ENCODE data around the gene EIF3L. TPM values are rescaled to one million over a fixed set of nuclear protein-coding genes. Genes with fewer than 3 reads are reported as not detected.

The EIF3L gene
- total RNA-seq, 1 donor from 2014 or later = 325 TPM

GRCh38 chr22:37846433-37846832, 2.8 kb upstream of the EIF3L start:
- Mint-ChIP-seq H3K4me3 (ENCODE audit: unreplicated experiment) (no peak overlapping the region), H3K4me1 (ENCODE audit: low read depth) (peaks cover 44% of the 10 kb centered on the region), H3K27ac (ENCODE audit: unreplicated experiment) (no peak overlapping the region), H3K36me3 (ENCODE audit: low read depth) (peaks cover 1% of the 10 kb centered on the region), H3K27me3 (ENCODE audit: low read depth) (no peaks in the 10 kb centered on the region), H3K9me3 (ENCODE audit: low read depth) (peaks cover 3% of the 10 kb centered on the region)
- TF ChIP-seq CTCF (IDR thresholded peaks at IDR 0.05) = no peak
- no peak for DNase-seq (ENCODE audit: low spot score)

- TF ChIP-seq CTCF (IDR thresholded peaks at IDR 0.05) = no peak
- peaks cover 29% of the 10 kb centered on the region for H3K4me1 Mint-ChIP-seq (ENCODE audit: low read depth)
- H3K27ac Mint-ChIP-seq (ENCODE audit: unreplicated experiment) = peak overlapping the region; percentile 99
- H3K27me3 Mint-ChIP-seq (ENCODE audit: low read depth) = no peaks in the 10 kb centered on the region
- peak overlapping the region; percentile 79 for H3K4me3 Mint-ChIP-seq (ENCODE audit: unreplicated experiment)
- no peak for DNase-seq (ENCODE audit: low spot score)
- H3K9me3 Mint-ChIP-seq (ENCODE audit: low read depth) = peaks cover 3% of the 10 kb centered on the region
- peaks cover 14% of the 10 kb centered on the region for H3K36me3 Mint-ChIP-seq (ENCODE audit: low read depth)
Observed at GRCh38 chr22:37848587-37849088, 581 bp upstream of the EIF3L start.

GRCh38 chr22:37850801-37851200, 1.6 kb downstream of the EIF3L start:
- no peak for TF ChIP-seq CTCF (IDR thresholded peaks at IDR 0.05)
- peaks cover 29% of the 10 kb centered on the region for H3K36me3 Mint-ChIP-seq (ENCODE audit: low read depth)
- no peaks in the 10 kb centered on the region for H3K9me3 Mint-ChIP-seq (ENCODE audit: low read depth)
- DNase-seq (ENCODE audit: low spot score) = no peak
- peak overlapping the region; percentile 73 for H3K27ac Mint-ChIP-seq (ENCODE audit: unreplicated experiment)
- H3K27me3 Mint-ChIP-seq (ENCODE audit: low read depth) = no peaks in the 10 kb centered on the region
- H3K4me3 Mint-ChIP-seq (ENCODE audit: unreplicated experiment) = peak overlapping the region; percentile 79
- peaks cover 34% of the 10 kb centered on the region for H3K4me1 Mint-ChIP-seq (ENCODE audit: low read depth)

- TF ChIP-seq CTCF (IDR thresholded peaks at IDR 0.05) = no peak
- Mint-ChIP-seq H3K27me3 (ENCODE audit: low read depth) (no peaks in the 10 kb centered on the region), H3K36me3 (ENCODE audit: low read depth) (peaks cover 33% of the 10 kb centered on the region), H3K27ac (ENCODE audit: unreplicated experiment) (no peak overlapping the region), H3K9me3 (ENCODE audit: low read depth) (no peaks in the 10 kb centered on the region), H3K4me3 (ENCODE audit: unreplicated experiment) (no peak overlapping the region), H3K4me1 (ENCODE audit: low read depth) (peaks cover 34% of the 10 kb centered on the region)
- peak; percentile 20 for DNase-seq (ENCODE audit: low spot score)
Observed at GRCh38 chr22:37852418-37852817, 3.2 kb downstream of the EIF3L start.

GRCh38 chr22:37854946-37855345, 5.7 kb downstream of the EIF3L start:
- Mint-ChIP-seq H3K27me3 (ENCODE audit: low read depth) (no peaks in the 10 kb centered on the region), H3K27ac (ENCODE audit: unreplicated experiment) (no peak overlapping the region), H3K4me1 (ENCODE audit: low read depth) (peaks cover 19% of the 10 kb centered on the region), H3K36me3 (ENCODE audit: low read depth) (peaks cover 36% of the 10 kb centered on the region), H3K9me3 (ENCODE audit: low read depth) (no peaks in the 10 kb centered on the region), H3K4me3 (ENCODE audit: unreplicated experiment) (no peak overlapping the region)
- no peak for TF ChIP-seq CTCF (IDR thresholded peaks at IDR 0.05)
- no peak for DNase-seq (ENCODE audit: low spot score)

All from chondrocyte (in vitro differentiated cells).